PC-3 (cell line): ENCODE results near the gene DCLRE1B. TPM values are rescaled to one million over a fixed set of nuclear protein-coding genes. Genes with fewer than 3 reads are reported as not detected.

Experiments used
- ATAC-seq: fragments of 200-7000 bp; cut with Tn5 transposase; 2 replicates; pipeline ENCODE4 v1.9.1; 2020; ENCODE audit warnings: mild to moderate bottlenecking, moderate library complexity
- BruUV-seq: library from RNA; stranded (reverse); fragments of 400-500 nt; replicated peaks from 2 replicates; lab custom pipeline; 2021; lab: Mats Ljungman, UMichigan
- CTCF ChIA-PET: fragments of 300-600 bp; sonication (Branson Sonifier 250); formaldehyde crosslinking; loops from one replicate; lab custom pipeline; 2022; ENCODE audit warnings: antibody characterized with exemption; lab: Charles Lee
- POLR2A ChIA-PET: fragments of 300-600 bp; sonication (Branson Sonifier 250); formaldehyde crosslinking; loops from one replicate; lab custom pipeline; 2022; ENCODE audit warnings: antibody characterized with exemption; ENCODE audit not compliant: unreplicated experiment; lab: Charles Lee
- DNase-seq: peaks from one replicate; pipeline ENCODE4 v3.0.0-alpha.2; 2015
- H2AFZ ChIP-seq: fragments of 300-600 bp; sonication (generic); 2 replicates; pipeline ENCODE4 v1.6.0; 2016; ENCODE audit warnings: antibody characterized with exemption, low read length
- H3F3A ChIP-seq: fragments of 300-600 bp; sonication (generic); one replicate; pipeline ENCODE4 v1.6.0; 2017; ENCODE audit warnings: antibody characterized with exemption, low read length, control low read depth, mild to moderate bottlenecking; ENCODE audit not compliant: unreplicated experiment
- H3K27ac ChIP-seq: fragments of 300-600 bp; sonication (generic); 2 replicates; pipeline ENCODE4 v1.5.1; 2016; ENCODE audit warnings: mild to moderate bottlenecking, low read length
- H3K27me3 ChIP-seq: fragments of 300-600 bp; sonication (generic); 2 replicates; pipeline ENCODE4 v1.6.1; 2016; ENCODE audit warnings: low read length, mixed read lengths
- H3K36me3 ChIP-seq: fragments of 300-600 bp; sonication (generic); 2 replicates; pipeline ENCODE4 v1.6.1; 2016; ENCODE audit warnings: low read depth, mixed run types, low read length, mixed read lengths
- H3K4me1 ChIP-seq: fragments of 300-600 bp; sonication (generic); 2 replicates; pipeline ENCODE4 v1.5.1; 2016; ENCODE audit warnings: low read length; ENCODE audit not compliant: insufficient read depth
- H3K4me2 ChIP-seq: fragments of 300-600 bp; sonication (generic); 2 replicates; pipeline ENCODE4 v1.6.0; 2016; ENCODE audit warnings: low read length
- H3K4me3 ChIP-seq: fragments of 300-600 bp; sonication (generic); 2 replicates; pipeline ENCODE4 v1.5.1; 2016; ENCODE audit warnings: mild to moderate bottlenecking, low read length, mixed read lengths
- H3K79me2 ChIP-seq: fragments of 300-600 bp; sonication (generic); 2 replicates; pipeline ENCODE4 v1.6.1; 2017; ENCODE audit warnings: low read length, mixed read lengths
- H3K9ac ChIP-seq: fragments of 300-600 bp; sonication (generic); 2 replicates; pipeline ENCODE4 v1.6.0; 2016; ENCODE audit warnings: mild to moderate bottlenecking, low read length
- H3K9me2 ChIP-seq: fragments of 300-600 bp; sonication (generic); replicated peaks from 2 replicates; pipeline ENCODE4 v1.6.1; 2016; ENCODE audit warnings: mixed run types, low read length, mixed read lengths
- H3K9me3 ChIP-seq: fragments of 300-600 bp; sonication (generic); 2 replicates; pipeline ENCODE4 v1.6.1; 2016; ENCODE audit warnings: low read length, mixed read lengths
- H4K20me1 ChIP-seq: fragments of 300-600 bp; sonication (generic); 2 replicates; pipeline ENCODE4 v1.6.1; 2016; ENCODE audit warnings: low read length, mixed read lengths
- EZH2 ChIP-seq: fragments of 300-600 bp; sonication (generic); IDR thresholded peaks from one replicate; pipeline ENCODE4 v1.6.1; 2017; ENCODE audit warnings: antibody characterized with exemption, mild to moderate bottlenecking, low read length; ENCODE audit not compliant: unreplicated experiment
- EZH2phosphoT487 ChIP-seq: fragments of 300-600 bp; sonication (generic); IDR thresholded peaks from 2 replicates; pipeline ENCODE4 v1.6.1; 2018; ENCODE audit warnings: mild to moderate bottlenecking, antibody characterized with exemption, low read length, borderline replicate concordance
- intact Hi-C: fragments of 100-400 bp; cut with micrococcal nuclease; formaldehyde crosslinking; loops from 2 replicates; pipeline ENCODE4 v1.9.0; 2023
- total RNA-seq: library from RNA; depleted of rRNA; stranded (reverse); fragments of >200 nt; gene quantifications from 2 replicates; pipeline ENCODE4 v1.2.3, GENCODE V29; 2014
- TF ChIP-seq, protein P1 (sequence below): fragments of 300-600 bp; sonication (generic); conservative IDR thresholded peaks from 2 replicates; pipeline ENCODE4 v1.5.1; 2017; ENCODE audit warnings: antibody characterized with exemption, low read depth, mild to moderate bottlenecking, low read length

Gene DCLRE1B
- total RNA-seq, 1 experiment from 2014 or later = 12.6 TPM

- CTCF ChIA-PET = no interaction called here
- H4K20me1 ChIP-seq = peaks cover 49% of the 10 kb centered on the region
Observed at GRCh38 chr1:113934511-113935055, 29.5 kb downstream of the DCLRE1B start.

GRCh38 chr1:113935176-113935575 is 30.1 kb downstream of the DCLRE1B start:
- BruUV-seq = no TSS peak
- Histone ChIP-seq H3F3A (peaks cover 5% of the 10 kb centered on the region), H2AFZ (no peak overlapping the region), H3K36me3 (no peaks in the 10 kb centered on the region), H3K4me3 (no peak overlapping the region), H3K79me2 (peaks cover 100% of the 10 kb centered on the region), H3K4me1 (peaks cover 38% of the 10 kb centered on the region), H3K9me3 (no peaks in the 10 kb centered on the region), H3K27ac (no peak overlapping the region), H3K9me2 (no peaks in the 10 kb centered on the region), H3K27me3 (no peaks in the 10 kb centered on the region), H3K4me2 (no peak overlapping the region), H3K9ac (no peak overlapping the region), H4K20me1 (peaks cover 52% of the 10 kb centered on the region)
- CTCF ChIA-PET = no interaction called here
- intact Hi-C loops = no loop called here
- DNase-seq = no peak
- POLR2A ChIA-PET = no interaction called here
- TF ChIP-seq EZH2phosphoT487 = no peak
- TF ChIP-seq, protein P1, sequence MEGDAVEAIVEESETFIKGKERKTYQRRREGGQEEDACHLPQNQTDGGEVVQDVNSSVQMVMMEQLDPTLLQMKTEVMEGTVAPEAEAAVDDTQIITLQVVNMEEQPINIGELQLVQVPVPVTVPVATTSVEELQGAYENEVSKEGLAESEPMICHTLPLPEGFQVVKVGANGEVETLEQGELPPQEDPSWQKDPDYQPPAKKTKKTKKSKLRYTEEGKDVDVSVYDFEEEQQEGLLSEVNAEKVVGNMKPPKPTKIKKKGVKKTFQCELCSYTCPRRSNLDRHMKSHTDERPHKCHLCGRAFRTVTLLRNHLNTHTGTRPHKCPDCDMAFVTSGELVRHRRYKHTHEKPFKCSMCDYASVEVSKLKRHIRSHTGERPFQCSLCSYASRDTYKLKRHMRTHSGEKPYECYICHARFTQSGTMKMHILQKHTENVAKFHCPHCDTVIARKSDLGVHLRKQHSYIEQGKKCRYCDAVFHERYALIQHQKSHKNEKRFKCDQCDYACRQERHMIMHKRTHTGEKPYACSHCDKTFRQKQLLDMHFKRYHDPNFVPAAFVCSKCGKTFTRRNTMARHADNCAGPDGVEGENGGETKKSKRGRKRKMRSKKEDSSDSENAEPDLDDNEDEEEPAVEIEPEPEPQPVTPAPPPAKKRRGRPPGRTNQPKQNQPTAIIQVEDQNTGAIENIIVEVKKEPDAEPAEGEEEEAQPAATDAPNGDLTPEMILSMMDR = no peak
- TF ChIP-seq EZH2 = no peak
- no peak for ATAC-seq

More at GRCh38 chr1:113934511-113935055, 29.5 kb downstream of the DCLRE1B start:
- Histone ChIP-seq H3F3A (peaks cover 5% of the 10 kb centered on the region), H3K4me2 (no peak overlapping the region), H3K27ac (no peak overlapping the region), H3K4me3 (no peak overlapping the region), H3K9me2 (no peaks in the 10 kb centered on the region), H3K9me3 (no peaks in the 10 kb centered on the region), H3K27me3 (no peaks in the 10 kb centered on the region), H3K4me1 (peaks cover 36% of the 10 kb centered on the region), H2AFZ (no peak overlapping the region), H3K36me3 (no peaks in the 10 kb centered on the region), H3K79me2 (peaks cover 100% of the 10 kb centered on the region), H3K9ac (no peak overlapping the region)
- TF ChIP-seq EZH2 = no peak
- POLR2A ChIA-PET = no interaction called here
- intact Hi-C loops = no loop called here
- no peak for ATAC-seq
- no peak for DNase-seq
- BruUV-seq = no TSS peak

DNA sequence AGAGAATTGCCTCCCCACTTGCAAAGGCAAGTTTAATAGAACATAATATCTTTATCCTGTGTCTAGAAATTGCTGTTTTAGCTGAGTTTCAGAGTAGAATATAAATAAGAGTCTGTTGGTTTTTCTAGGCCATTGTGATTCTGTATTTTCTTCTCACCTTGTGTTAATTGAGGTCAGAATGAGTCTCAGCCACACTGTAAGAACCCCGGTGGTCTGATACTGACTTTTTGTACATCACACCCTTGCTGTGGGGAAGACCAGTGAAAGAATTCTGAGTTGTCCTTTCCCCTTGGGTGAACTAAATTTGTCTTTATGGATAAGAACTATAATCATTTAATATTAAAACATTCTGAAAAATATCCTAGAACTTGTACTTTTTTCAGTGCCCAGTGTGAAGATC is 30.8 kb downstream of the DCLRE1B start:
- ChIA-PET CTCF (no interaction called here), POLR2A (no interaction called here)
- peaks cover 94% of the 10 kb centered on the region for H3K79me2 ChIP-seq
- peaks cover 50% of the 10 kb centered on the region for H4K20me1 ChIP-seq
- H3F3A ChIP-seq = peaks cover 5% of the 10 kb centered on the region
- no peaks in the 10 kb centered on the region for H3K9me2 ChIP-seq
- no peak overlapping the region for H3K4me2 ChIP-seq
- H3K4me3 ChIP-seq = no peak overlapping the region
- no peak overlapping the region for H3K9ac ChIP-seq
- TF ChIP-seq, protein P1 = no peak
- H3K9me3 ChIP-seq = no peaks in the 10 kb centered on the region
- no peak overlapping the region for H2AFZ ChIP-seq
- no peaks in the 10 kb centered on the region for H3K27me3 ChIP-seq
- H3K36me3 ChIP-seq = peaks cover 7% of the 10 kb centered on the region
- DNase-seq (no peak), ATAC-seq (no peak)
- intact Hi-C loops = no loop called here
- no peak overlapping the region for H3K27ac ChIP-seq
- no TSS peak for BruUV-seq
- peaks cover 32% of the 10 kb centered on the region for H3K4me1 ChIP-seq
